Panc1 (cell line): ENCODE data around the gene RASGRP3. TPM values are rescaled to one million over a fixed set of nuclear protein-coding genes. Genes with fewer than 3 reads are reported as not detected.

Source experiments
- ATAC-seq: fragments of 200-7000 bp; cut with Tn5 transposase; 2 replicates; pipeline ENCODE4 v1.9.1; 2020; ENCODE audit warnings: mild to moderate bottlenecking, moderate library complexity
- BruUV-seq: library from RNA; stranded (reverse); fragments of 400-500 nt; replicated peaks from 2 replicates; lab custom pipeline; 2021; lab: Mats Ljungman, UMichigan
- CTCF ChIA-PET: fragments of 300-600 bp; sonication (Branson Sonifier 250); formaldehyde crosslinking; loops from one replicate; lab custom pipeline; 2022; ENCODE audit warnings: antibody characterized with exemption; lab: Charles Lee
- POLR2A ChIA-PET: fragments of 300-600 bp; sonication (Branson Sonifier 250); formaldehyde crosslinking; loops from one replicate; lab custom pipeline; 2022; ENCODE audit warnings: antibody characterized with exemption; lab: Charles Lee
- DNase-seq: peaks from one replicate; pipeline ENCODE4 v3.0.0-alpha.2; 2010; ENCODE audit warnings: low read depth, low spot score
- H3K27ac ChIP-seq: 2 replicates; pipeline ENCODE4 v1.5.1; 2011; ENCODE audit warnings: mild to moderate bottlenecking, low read length, inconsistent platforms
- H3K27me3 ChIP-seq: fragments of 200-500 bp; sonication (Bioruptor generic); 2 replicates; pipeline ENCODE4 v1.6.0; 2014; ENCODE audit warnings: low read length, inconsistent platforms; ENCODE audit not compliant: control insufficient read depth, insufficient read depth
- H3K36me3 ChIP-seq: fragments of 200-500 bp; sonication (Bioruptor generic); 2 replicates; pipeline ENCODE4 v1.5.1; 2014; ENCODE audit warnings: inconsistent platforms, mild to moderate bottlenecking, low read length, moderate library complexity; ENCODE audit not compliant: control insufficient read depth, insufficient read depth
- H3K4me1 ChIP-seq: 2 replicates; pipeline ENCODE4 v1.5.1; 2011; ENCODE audit warnings: inconsistent platforms, mild to moderate bottlenecking, low read length, moderate library complexity; ENCODE audit not compliant: control insufficient read depth, insufficient read depth
- H3K4me3 ChIP-seq, 2 experiments: 2 replicates each; pipeline ENCODE4 v1.5.1; 2011 to 2012; ENCODE audit warnings: low read depth in 2 of 2, low read length in 2 of 2, mild to moderate bottlenecking in 2 of 2, inconsistent platforms in 1 of 2, moderate library complexity in 1 of 2
- H3K9me3 ChIP-seq: fragments of 200-500 bp; sonication (Bioruptor generic); 2 replicates; pipeline ENCODE4 v1.5.1; 2014; ENCODE audit warnings: low read depth, mild to moderate bottlenecking, inconsistent platforms, low read length, moderate library complexity; ENCODE audit not compliant: control insufficient read depth, insufficient read depth
- POLR2AphosphoS5 ChIP-seq: IDR thresholded peaks from 2 replicates; pipeline ENCODE4 v1.6.1; 2012; ENCODE audit warnings: mild to moderate bottlenecking, low read depth, low read length, moderate library complexity
- SIN3A ChIP-seq: IDR thresholded peaks from 2 replicates; pipeline ENCODE4 v1.6.1; 2012; ENCODE audit warnings: low read depth, mild to moderate bottlenecking, low read length, moderate library complexity, borderline replicate concordance; ENCODE audit not compliant: insufficient read depth
- TCF7L2 ChIP-seq: IDR thresholded peaks from 2 replicates; pipeline ENCODE4 v1.6.1; 2011; ENCODE audit warnings: mild to moderate bottlenecking, low read depth, low read length, inconsistent platforms
- in situ Hi-C: cut with HindIII; loops from 2 replicates; pipeline ENCODE4 v1.10.0; 2016; ENCODE audit warnings: low sequenced_read_pairs, low pct_unique_long_range_greater_than_20kb
- intact Hi-C: fragments of 100-400 bp; cut with micrococcal nuclease; formaldehyde crosslinking; loops from one replicate; pipeline ENCODE4 v1.10.0; 2022; ENCODE audit not compliant: unreplicated experiment
- total RNA-seq: library from RNA; stranded (reverse); gene quantifications from one replicate; pipeline ENCODE4 v1.2.1, GENCODE V29; 2021; ENCODE audit not compliant: unreplicated experiment
- TF ChIP-seq, protein P1 (sequence below): fragments of 450-650 bp; IDR thresholded peaks from 2 replicates; pipeline ENCODE4 v1.5.1; 2017; ENCODE audit warnings: mild to moderate bottlenecking
- TF ChIP-seq, protein P2 (sequence below), 2 experiments: IDR thresholded peaks; 2 replicates each; pipeline ENCODE4 v1.6.1; 2011 to 2012; ENCODE audit warnings: low read depth in 2 of 2, control low read depth in 1 of 2, low read length in 1 of 2, mild to moderate bottlenecking in 1 of 2, moderate library complexity in 1 of 2; ENCODE audit not compliant: insufficient read depth in 1 of 2

Gene RASGRP3
- total RNA-seq, 1 experiment from 2014 or later: 2.6 TPM

DNA sequence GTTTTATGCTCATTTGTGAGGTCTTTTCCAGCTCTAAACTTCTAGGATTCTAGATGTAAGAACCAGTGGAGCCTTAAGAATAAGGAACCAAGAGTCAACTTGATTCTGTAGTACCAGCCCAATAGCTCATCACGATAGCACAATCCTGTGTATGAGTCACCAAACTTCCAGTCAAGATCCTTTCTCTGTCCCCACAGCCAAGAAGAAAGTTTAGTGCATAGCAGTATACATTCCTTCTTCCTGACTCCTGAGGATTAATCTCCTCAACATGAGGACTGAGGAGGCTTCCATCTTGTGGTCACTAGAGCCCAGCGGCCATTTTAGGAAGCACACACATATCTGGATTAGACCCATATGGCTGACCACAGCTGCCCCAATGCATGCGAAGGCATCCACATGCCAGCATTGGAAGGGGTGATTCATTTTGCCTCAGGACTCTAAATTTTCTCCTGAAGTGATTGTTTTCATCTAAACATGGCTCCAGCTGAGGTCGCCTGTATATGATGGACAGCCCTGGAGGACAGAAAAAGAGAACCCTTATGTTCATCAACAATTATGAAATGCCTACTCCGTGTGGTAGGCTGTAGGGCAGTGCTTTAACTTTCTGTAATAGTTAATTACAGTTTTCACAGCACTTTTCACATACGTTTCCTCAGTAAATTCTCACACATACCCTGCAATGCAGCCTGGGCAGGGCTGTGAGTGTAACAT, 53.5 kb downstream of the RASGRP3 start:
- ChIA-PET POLR2A (interaction anchor here (0.7 kb wide), 1 partner anchor 16 kb away, joined by 7 read pairs; no protein-coding TSS in a partner anchor), CTCF (no interaction called here)
- Histone ChIP-seq H3K36me3 (no peaks in the 10 kb centered on the region), H3K27me3 (no peaks in the 10 kb centered on the region; the same call in 1 of the 2 replicates), H3K27ac (no peak overlapping the region), H3K9me3 (no peaks in the 10 kb centered on the region), H3K4me3 (no peak overlapping the region), H3K4me1 (no peaks in the 10 kb centered on the region)
- in situ Hi-C loops: no loop called here
- TF ChIP-seq POLR2AphosphoS5: no peak
- TF ChIP-seq, protein P1, sequence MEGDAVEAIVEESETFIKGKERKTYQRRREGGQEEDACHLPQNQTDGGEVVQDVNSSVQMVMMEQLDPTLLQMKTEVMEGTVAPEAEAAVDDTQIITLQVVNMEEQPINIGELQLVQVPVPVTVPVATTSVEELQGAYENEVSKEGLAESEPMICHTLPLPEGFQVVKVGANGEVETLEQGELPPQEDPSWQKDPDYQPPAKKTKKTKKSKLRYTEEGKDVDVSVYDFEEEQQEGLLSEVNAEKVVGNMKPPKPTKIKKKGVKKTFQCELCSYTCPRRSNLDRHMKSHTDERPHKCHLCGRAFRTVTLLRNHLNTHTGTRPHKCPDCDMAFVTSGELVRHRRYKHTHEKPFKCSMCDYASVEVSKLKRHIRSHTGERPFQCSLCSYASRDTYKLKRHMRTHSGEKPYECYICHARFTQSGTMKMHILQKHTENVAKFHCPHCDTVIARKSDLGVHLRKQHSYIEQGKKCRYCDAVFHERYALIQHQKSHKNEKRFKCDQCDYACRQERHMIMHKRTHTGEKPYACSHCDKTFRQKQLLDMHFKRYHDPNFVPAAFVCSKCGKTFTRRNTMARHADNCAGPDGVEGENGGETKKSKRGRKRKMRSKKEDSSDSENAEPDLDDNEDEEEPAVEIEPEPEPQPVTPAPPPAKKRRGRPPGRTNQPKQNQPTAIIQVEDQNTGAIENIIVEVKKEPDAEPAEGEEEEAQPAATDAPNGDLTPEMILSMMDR: no peak
- BruUV-seq: no TSS peak
- DNase-seq (no peak), ATAC-seq (0 out of 2 replicates have a peak, but pooled peaks have one; percentile 38)
- intact Hi-C loops: no loop called here

DNA sequence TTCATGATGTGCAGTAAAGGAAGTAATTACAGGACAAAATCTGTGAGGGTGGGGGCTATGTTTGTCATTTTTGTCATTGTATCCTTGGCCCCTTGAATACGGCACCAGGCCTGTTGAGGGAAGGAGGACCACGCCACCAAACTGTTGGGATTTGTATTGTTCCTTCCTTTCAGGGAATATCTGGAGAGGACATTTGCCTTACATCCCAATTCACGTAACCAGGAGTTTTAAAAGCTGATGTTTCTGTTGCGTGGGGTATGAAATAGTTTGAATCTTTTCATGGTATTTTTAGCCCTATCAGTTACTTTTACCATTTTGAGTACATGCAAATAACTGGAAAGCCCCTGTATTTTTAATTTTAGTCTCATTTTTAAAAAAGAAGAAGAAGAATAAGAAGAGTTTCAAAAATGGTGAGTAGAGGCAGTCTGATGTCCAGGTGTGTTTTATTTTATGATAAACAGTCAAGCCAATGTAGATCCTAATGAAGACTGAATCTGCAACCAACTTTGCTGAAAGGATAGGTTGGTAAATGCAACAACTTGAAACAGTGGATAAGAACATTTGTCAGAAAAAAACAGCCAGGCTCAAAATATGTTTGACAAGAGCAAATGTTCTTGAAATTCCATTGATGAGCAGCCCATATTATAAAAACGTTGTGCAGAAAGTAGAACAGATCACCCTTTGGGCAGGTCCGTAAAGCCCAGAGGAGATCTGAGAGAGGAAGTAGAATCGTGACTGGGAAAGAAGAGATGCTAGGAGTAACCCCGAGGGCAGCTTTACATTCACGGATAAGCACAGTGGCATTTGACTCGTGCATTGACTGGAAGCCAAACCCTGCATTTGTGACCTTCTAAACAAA, 54.5 kb downstream of the RASGRP3 start:
- Histone ChIP-seq H3K27me3 (no peaks in the 10 kb centered on the region; the same call in 1 of the 2 replicates), H3K36me3 (no peaks in the 10 kb centered on the region), H3K27ac (no peak overlapping the region), H3K9me3 (no peaks in the 10 kb centered on the region), H3K4me1 (no peaks in the 10 kb centered on the region), H3K4me3 (no peak overlapping the region)
- intact Hi-C loops (no loop called here), in situ Hi-C loops (no loop called here)
- no TSS peak for BruUV-seq
- ATAC-seq (no peak), DNase-seq (no peak)
- TF ChIP-seq, protein P2, sequence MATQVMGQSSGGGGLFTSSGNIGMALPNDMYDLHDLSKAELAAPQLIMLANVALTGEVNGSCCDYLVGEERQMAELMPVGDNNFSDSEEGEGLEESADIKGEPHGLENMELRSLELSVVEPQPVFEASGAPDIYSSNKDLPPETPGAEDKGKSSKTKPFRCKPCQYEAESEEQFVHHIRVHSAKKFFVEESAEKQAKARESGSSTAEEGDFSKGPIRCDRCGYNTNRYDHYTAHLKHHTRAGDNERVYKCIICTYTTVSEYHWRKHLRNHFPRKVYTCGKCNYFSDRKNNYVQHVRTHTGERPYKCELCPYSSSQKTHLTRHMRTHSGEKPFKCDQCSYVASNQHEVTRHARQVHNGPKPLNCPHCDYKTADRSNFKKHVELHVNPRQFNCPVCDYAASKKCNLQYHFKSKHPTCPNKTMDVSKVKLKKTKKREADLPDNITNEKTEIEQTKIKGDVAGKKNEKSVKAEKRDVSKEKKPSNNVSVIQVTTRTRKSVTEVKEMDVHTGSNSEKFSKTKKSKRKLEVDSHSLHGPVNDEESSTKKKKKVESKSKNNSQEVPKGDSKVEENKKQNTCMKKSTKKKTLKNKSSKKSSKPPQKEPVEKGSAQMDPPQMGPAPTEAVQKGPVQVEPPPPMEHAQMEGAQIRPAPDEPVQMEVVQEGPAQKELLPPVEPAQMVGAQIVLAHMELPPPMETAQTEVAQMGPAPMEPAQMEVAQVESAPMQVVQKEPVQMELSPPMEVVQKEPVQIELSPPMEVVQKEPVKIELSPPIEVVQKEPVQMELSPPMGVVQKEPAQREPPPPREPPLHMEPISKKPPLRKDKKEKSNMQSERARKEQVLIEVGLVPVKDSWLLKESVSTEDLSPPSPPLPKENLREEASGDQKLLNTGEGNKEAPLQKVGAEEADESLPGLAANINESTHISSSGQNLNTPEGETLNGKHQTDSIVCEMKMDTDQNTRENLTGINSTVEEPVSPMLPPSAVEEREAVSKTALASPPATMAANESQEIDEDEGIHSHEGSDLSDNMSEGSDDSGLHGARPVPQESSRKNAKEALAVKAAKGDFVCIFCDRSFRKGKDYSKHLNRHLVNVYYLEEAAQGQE (IDR thresholded peaks at IDR 0.05; ENCODE audit: insufficient read depth in 1 of 2, low read depth in 2 of 2, low read length in 1 of 2): no peak
- ChIA-PET CTCF (no interaction called here), POLR2A (no interaction called here)

DNA sequence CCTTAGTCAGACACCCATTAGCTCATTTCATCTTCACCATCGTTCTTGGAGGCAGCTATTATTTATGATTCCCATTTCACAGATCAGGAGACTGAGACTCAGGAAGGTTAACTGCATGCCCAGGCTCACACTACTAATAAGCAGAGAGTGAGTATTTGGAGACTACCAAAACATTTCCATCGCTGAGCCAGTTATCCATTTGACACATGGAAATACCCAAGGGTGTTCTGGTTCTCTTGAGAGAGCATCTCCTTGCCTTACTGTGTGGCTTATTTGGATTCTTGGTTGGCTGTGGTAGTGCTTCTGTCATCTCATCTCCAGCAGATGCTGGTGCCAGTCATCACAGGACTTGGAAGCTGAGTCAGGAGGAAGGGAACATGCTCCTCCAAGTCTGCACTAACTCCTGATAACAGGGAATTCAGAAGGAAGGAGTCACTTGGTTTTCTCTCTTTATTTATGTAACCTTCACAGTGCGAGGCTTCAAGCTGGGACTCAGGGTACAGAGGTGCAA, 55.2 kb downstream of the RASGRP3 start:
- in situ Hi-C loops: no loop called here
- no peak for TF ChIP-seq SIN3A
- TF ChIP-seq TCF7L2: no peak
- TF ChIP-seq, protein P1: no peak
- TF ChIP-seq, protein P2 (IDR thresholded peaks at IDR 0.05; ENCODE audit: insufficient read depth in 1 of 2, low read depth in 2 of 2, low read length in 1 of 2): no peak
- no peak for TF ChIP-seq POLR2AphosphoS5
- BruUV-seq: no TSS peak
- ATAC-seq: no peak
- Histone ChIP-seq H3K27me3 (no peaks in the 10 kb centered on the region; the same call in 1 of the 2 replicates), H3K4me1 (no peaks in the 10 kb centered on the region), H3K9me3 (no peaks in the 10 kb centered on the region), H3K27ac (no peak overlapping the region), H3K36me3 (no peaks in the 10 kb centered on the region), H3K4me3 (no peak overlapping the region)
- ChIA-PET POLR2A (no interaction called here), CTCF (no interaction called here)
- DNase-seq: no peak
- intact Hi-C loops: no loop called here
